ENCODE data around the gene ZNF543. TPM values are rescaled to one million over a fixed set of nuclear protein-coding genes. Genes with fewer than 3 reads are reported as not detected.
A peak's percentile ranks its signal among the peaks of the same experiment; 100 is the strongest.

ZNF543 gene
- total RNA-seq, 1 experiment from 2014 or later, result 8.4 TPM

DNA sequence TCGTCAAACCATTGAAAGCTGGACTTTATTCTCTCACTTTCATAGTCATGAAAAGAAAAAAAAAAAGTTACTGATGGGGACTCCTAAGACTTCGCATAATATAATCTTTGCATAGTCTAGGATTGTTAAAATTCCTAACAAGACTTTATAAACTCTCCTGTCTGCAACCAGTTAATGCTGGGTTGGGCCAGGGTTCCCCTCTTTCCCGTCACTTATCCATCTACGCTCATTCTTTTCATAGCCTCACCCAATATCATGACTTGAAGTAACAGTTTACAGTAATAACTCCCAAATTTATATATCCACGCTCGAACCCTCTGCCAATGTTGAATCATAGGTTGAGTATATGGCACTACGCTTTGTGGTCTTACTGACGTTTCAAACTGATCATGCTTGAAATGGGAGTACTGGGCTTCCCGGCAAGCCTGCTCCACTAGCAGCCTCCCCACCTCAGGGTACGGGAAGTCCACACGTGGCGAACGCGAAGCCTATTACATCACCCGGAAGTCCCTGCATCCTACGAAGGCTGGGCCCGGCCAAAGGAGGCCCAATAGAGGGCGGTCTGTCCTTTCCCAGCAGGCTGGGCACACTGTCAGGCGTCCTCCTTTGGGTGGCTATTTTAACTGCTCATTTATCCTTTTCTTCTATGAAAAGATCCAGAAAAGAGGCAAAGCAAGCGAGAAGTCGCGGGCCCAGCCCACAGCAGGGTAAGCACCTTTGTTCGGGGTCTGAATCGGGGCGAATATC lies 40.7 kb upstream of the ZNF543 start (continued):
- TF ChIP-seq ZNF425 (CRISPR knock-in tag; conservative IDR thresholded peaks at IDR 0.05) (no peak), FOXP1 (CRISPR knock-in tag; IDR thresholded peaks at IDR 0.05; ENCODE audit: borderline replicate concordance) (no peak), GRHL2 (CRISPR knock-in tag; IDR thresholded peaks at IDR 0.05; ENCODE audit: insufficient replicate concordance, severe bottlenecking) (no peak), ZBTB21 (CRISPR knock-in tag; IDR thresholded peaks at IDR 0.05; ENCODE audit: borderline replicate concordance) (no peak), JAZF1 (CRISPR knock-in tag; IDR thresholded peaks at IDR 0.05) (no peak), ZNF416 (CRISPR knock-in tag; IDR thresholded peaks at IDR 0.05) (no peak), MLX (CRISPR knock-in tag; IDR thresholded peaks at IDR 0.05) (no peak), PRDM15 (CRISPR knock-in tag; IDR thresholded peaks at IDR 0.05) (no peak), MAX (CRISPR knock-in tag; IDR thresholded peaks at IDR 0.05) (peak; percentile 99), TEAD1 (CRISPR knock-in tag; IDR thresholded peaks at IDR 0.05) (no peak; the same call in 1 of the 2 replicates), ZNF671 (CRISPR knock-in tag; IDR thresholded peaks at IDR 0.05) (0 out of 2 replicates have a peak, but pooled peaks have one; percentile 9), ZNF532 (CRISPR knock-in tag; IDR thresholded peaks at IDR 0.05; ENCODE audit: borderline replicate concordance) (no peak), NR1H2 (CRISPR knock-in tag; IDR thresholded peaks at IDR 0.05) (no peak), GTF2I (CRISPR knock-in tag; conservative IDR thresholded peaks at IDR 0.05) (no peak), ATF1 (CRISPR knock-in tag; IDR thresholded peaks at IDR 0.05) (no peak), ZNF317 (CRISPR knock-in tag; IDR thresholded peaks at IDR 0.05; ENCODE audit: borderline replicate concordance, low read depth) (no peak), TCF7 (CRISPR knock-in tag; IDR thresholded peaks at IDR 0.05; ENCODE audit: low read depth) (no peak), SMAD3 (CRISPR knock-in tag; IDR thresholded peaks at IDR 0.05; ENCODE audit: borderline replicate concordance) (0 out of 2 replicates have a peak, but pooled peaks have one; percentile 5), SMAD4 (CRISPR knock-in tag; IDR thresholded peaks at IDR 0.05) (peak; percentile 80; the same call in 1 of the 2 replicates), MXD4 (CRISPR knock-in tag; IDR thresholded peaks at IDR 0.05; ENCODE audit: borderline replicate concordance) (no peak), TP53 (CRISPR knock-in tag; IDR thresholded peaks at IDR 0.05) (no peak)
- TF ChIP-seq, protein P1, sequence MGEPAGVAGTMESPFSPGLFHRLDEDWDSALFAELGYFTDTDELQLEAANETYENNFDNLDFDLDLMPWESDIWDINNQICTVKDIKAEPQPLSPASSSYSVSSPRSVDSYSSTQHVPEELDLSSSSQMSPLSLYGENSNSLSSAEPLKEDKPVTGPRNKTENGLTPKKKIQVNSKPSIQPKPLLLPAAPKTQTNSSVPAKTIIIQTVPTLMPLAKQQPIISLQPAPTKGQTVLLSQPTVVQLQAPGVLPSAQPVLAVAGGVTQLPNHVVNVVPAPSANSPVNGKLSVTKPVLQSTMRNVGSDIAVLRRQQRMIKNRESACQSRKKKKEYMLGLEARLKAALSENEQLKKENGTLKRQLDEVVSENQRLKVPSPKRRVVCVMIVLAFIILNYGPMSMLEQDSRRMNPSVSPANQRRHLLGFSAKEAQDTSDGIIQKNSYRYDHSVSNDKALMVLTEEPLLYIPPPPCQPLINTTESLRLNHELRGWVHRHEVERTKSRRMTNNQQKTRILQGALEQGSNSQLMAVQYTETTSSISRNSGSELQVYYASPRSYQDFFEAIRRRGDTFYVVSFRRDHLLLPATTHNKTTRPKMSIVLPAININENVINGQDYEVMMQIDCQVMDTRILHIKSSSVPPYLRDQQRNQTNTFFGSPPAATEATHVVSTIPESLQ (CRISPR knock-in tag; IDR thresholded peaks at IDR 0.05), result no peak
- TF ChIP-seq, protein P2, sequence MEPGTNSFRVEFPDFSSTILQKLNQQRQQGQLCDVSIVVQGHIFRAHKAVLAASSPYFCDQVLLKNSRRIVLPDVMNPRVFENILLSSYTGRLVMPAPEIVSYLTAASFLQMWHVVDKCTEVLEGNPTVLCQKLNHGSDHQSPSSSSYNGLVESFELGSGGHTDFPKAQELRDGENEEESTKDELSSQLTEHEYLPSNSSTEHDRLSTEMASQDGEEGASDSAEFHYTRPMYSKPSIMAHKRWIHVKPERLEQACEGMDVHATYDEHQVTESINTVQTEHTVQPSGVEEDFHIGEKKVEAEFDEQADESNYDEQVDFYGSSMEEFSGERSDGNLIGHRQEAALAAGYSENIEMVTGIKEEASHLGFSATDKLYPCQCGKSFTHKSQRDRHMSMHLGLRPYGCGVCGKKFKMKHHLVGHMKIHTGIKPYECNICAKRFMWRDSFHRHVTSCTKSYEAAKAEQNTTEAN (CRISPR knock-in tag; IDR thresholded peaks at IDR 0.05), result peak; percentile 47; the same call in 1 of the 2 replicates

Data from WTC11 (cell line).